Caco-2 (cell line): ENCODE measurements around the gene ARID3C. TPM values are rescaled to one million over a fixed set of nuclear protein-coding genes. Genes with fewer than 3 reads are reported as not detected.

ENCODE experiments used
- BruUV-seq: library from RNA; stranded (reverse); fragments of 400-500 nt; replicated peaks from 2 replicates; lab custom pipeline; 2021; lab: Mats Ljungman, UMichigan
- CTCF ChIA-PET: fragments of 300-600 bp; sonication (Branson Sonifier 250); formaldehyde crosslinking; loops from one replicate; lab custom pipeline; 2022; ENCODE audit warnings: antibody characterized with exemption; lab: Charles Lee
- POLR2A ChIA-PET: fragments of 300-600 bp; sonication (Branson Sonifier 250); formaldehyde crosslinking; loops from one replicate; lab custom pipeline; 2022; ENCODE audit warnings: antibody characterized with exemption; lab: Charles Lee
- DNase-seq, 2 experiments: peaks; one replicate each; pipeline versions ENCODE4 v3.0.0 to v3.0.0-alpha.2; 2020 to 2022
- H3K27me3 ChIP-seq: replicated peaks from 2 replicates; pipeline ENCODE4 v1.6.0; 2011; ENCODE audit warnings: low read length; ENCODE audit not compliant: control insufficient read depth, insufficient read depth
- H3K36me3 ChIP-seq: 2 replicates; pipeline ENCODE4 v1.5.1; 2011; ENCODE audit warnings: low read length; ENCODE audit not compliant: control insufficient read depth, insufficient read depth
- H3K4me1 ChIP-seq: fragments of 250-450 bp; sonication (Bioruptor Pico); 2 replicates; pipeline ENCODE4 v1.5.1; 2020; ENCODE audit warnings: mild to moderate bottlenecking
- H3K4me3 ChIP-seq: 2 replicates; pipeline ENCODE4 v1.5.1; 2011; ENCODE audit warnings: low read depth, mild to moderate bottlenecking, control low read depth, low read length
- H3K9me3 ChIP-seq: fragments of 250-450 bp; sonication (Bioruptor Pico); 2 replicates; pipeline ENCODE4 v1.5.1; 2020; ENCODE audit warnings: mild to moderate bottlenecking, moderate library complexity
- H3K27ac Mint-ChIP-seq: one replicate; pipeline ENCODE4 v1.8.0; 2022; ENCODE audit warnings: mixed read lengths; ENCODE audit not compliant: unreplicated experiment
- H3K27me3 Mint-ChIP-seq: one replicate; pipeline ENCODE4 v1.8.0; 2022; ENCODE audit warnings: mixed read lengths; ENCODE audit not compliant: insufficient read depth, unreplicated experiment
- H3K36me3 Mint-ChIP-seq: one replicate; pipeline ENCODE4 v1.8.0; 2022; ENCODE audit warnings: mild to moderate bottlenecking, mixed read lengths; ENCODE audit not compliant: insufficient read depth, unreplicated experiment
- H3K4me1 Mint-ChIP-seq: one replicate; pipeline ENCODE4 v1.8.0; 2022; ENCODE audit warnings: low read depth, mixed read lengths; ENCODE audit not compliant: unreplicated experiment
- H3K4me3 Mint-ChIP-seq: one replicate; pipeline ENCODE4 v1.8.0; 2022; ENCODE audit warnings: mild to moderate bottlenecking, moderate library complexity, mixed read lengths; ENCODE audit not compliant: unreplicated experiment
- H3K9me3 Mint-ChIP-seq: one replicate; pipeline ENCODE4 v1.8.0; 2022; ENCODE audit warnings: mixed read lengths; ENCODE audit not compliant: unreplicated experiment
- CTCF ChIP-seq, 2 experiments: fragments of 200-600 bp in 1 of 2; IDR thresholded peaks; 1 replicate in 1 of 2; 2 replicates in 1 of 2; pipeline versions ENCODE4 v1.5.1 to v1.8.0; 2011 to 2022; ENCODE audit warnings: antibody characterized with exemption in 1 of 2, control low read depth in 1 of 2, inconsistent platforms in 1 of 2, low read depth in 1 of 2, low read length in 1 of 2, mild to moderate bottlenecking in 1 of 2, moderate library complexity in 1 of 2; ENCODE audit not compliant: insufficient read depth in 1 of 2, severe bottlenecking in 1 of 2, unreplicated experiment in 1 of 2
- intact Hi-C: fragments of 100-400 bp; cut with micrococcal nuclease; formaldehyde crosslinking; loops from one replicate; pipeline ENCODE4 v1.10.0; 2022; ENCODE audit not compliant: unreplicated experiment
- total RNA-seq: library from RNA; stranded (reverse); gene quantifications from 2 replicates; pipeline ENCODE4 v1.2.3, GENCODE V29; 2022

The ARID3C gene
- total RNA-seq, 1 experiment from 2014 or later, result not detected

- Mint-ChIP-seq H3K4me3 (no peak overlapping the region), H3K9me3 (no peaks in the 10 kb centered on the region), H3K27ac (no peak overlapping the region), H3K27me3 (no peaks in the 10 kb centered on the region), H3K4me1 (no peaks in the 10 kb centered on the region), H3K36me3 (peaks cover 4% of the 10 kb centered on the region)
- no peaks in the 10 kb centered on the region for H3K27me3 ChIP-seq
- H3K9me3 ChIP-seq, result no peaks in the 10 kb centered on the region
- H3K36me3 ChIP-seq, result no peaks in the 10 kb centered on the region; the same call in 1 of the 2 replicates
- intact Hi-C loops, result no loop called here
- ChIA-PET POLR2A (no interaction called here), CTCF (interaction anchor here (1.0 to 1.9 kb wide), 3 partner anchors 15 to 203 kb away, joined by 4 to 5 read pairs (median 5); no protein-coding TSS in a partner anchor)
- H3K4me1 ChIP-seq, result peaks cover 12% of the 10 kb centered on the region
- DNase-seq, result peak in 1 of 2 experiments; percentile 24
- no peak for TF ChIP-seq CTCF (IDR thresholded peaks at IDR 0.05; ENCODE audit: insufficient read depth in 1 of 2, low read depth in 1 of 2, low read length in 1 of 2, severe bottlenecking in 1 of 2, unreplicated experiment in 1 of 2)
- no TSS peak for BruUV-seq
- H3K4me3 ChIP-seq, result no peak overlapping the region
Observed at GRCh38 chr9:34606905-34607304, 22.0 kb downstream of the ARID3C start.

GRCh38 chr9:34606190-34606589 lies 22.7 kb downstream of the ARID3C start:
- intact Hi-C loops, result no loop called here
- BruUV-seq, result no TSS peak
- no peak for TF ChIP-seq CTCF (IDR thresholded peaks at IDR 0.05; ENCODE audit: insufficient read depth in 1 of 2, low read depth in 1 of 2, low read length in 1 of 2, severe bottlenecking in 1 of 2, unreplicated experiment in 1 of 2)
- CTCF ChIA-PET, result interaction anchor here (1.9 kb wide), 1 partner anchor 202 kb away, joined by 5 read pairs; no protein-coding TSS in a partner anchor
- Histone ChIP-seq H3K27me3 (no peaks in the 10 kb centered on the region), H3K9me3 (no peaks in the 10 kb centered on the region), H3K4me1 (peaks cover 12% of the 10 kb centered on the region), H3K36me3 (no peaks in the 10 kb centered on the region; the same call in 1 of the 2 replicates), H3K4me3 (no peak overlapping the region)
- no peak for DNase-seq
- no peaks in the 10 kb centered on the region for H3K4me1 Mint-ChIP-seq
- peaks cover 3% of the 10 kb centered on the region for H3K27me3 Mint-ChIP-seq
- POLR2A ChIA-PET, result no interaction called here
- H3K27ac Mint-ChIP-seq, result no peak overlapping the region
- H3K36me3 Mint-ChIP-seq, result no peaks in the 10 kb centered on the region
- H3K9me3 Mint-ChIP-seq, result no peaks in the 10 kb centered on the region
- no peak overlapping the region for H3K4me3 Mint-ChIP-seq

GRCh38 chr9:34603610-34604231 lies 25.1 kb downstream of the ARID3C start:
- no TSS peak for BruUV-seq
- no peak overlapping the region for H3K4me3 Mint-ChIP-seq
- no peak overlapping the region for H3K4me3 ChIP-seq
- peak; percentile 81 to 86 for DNase-seq
- H3K27me3 ChIP-seq, result no peaks in the 10 kb centered on the region
- H3K9me3 Mint-ChIP-seq, result no peaks in the 10 kb centered on the region
- POLR2A ChIA-PET, result no interaction called here
- H3K9me3 ChIP-seq, result no peaks in the 10 kb centered on the region
- TF ChIP-seq CTCF (IDR thresholded peaks at IDR 0.05; ENCODE audit: insufficient read depth in 1 of 2, low read depth in 1 of 2, low read length in 1 of 2, severe bottlenecking in 1 of 2, unreplicated experiment in 1 of 2), result peak; percentile 79 to 95
- no peak overlapping the region for H3K27ac Mint-ChIP-seq
- H3K4me1 ChIP-seq, result peaks cover 12% of the 10 kb centered on the region
- intact Hi-C loops, result loop anchor here (1.0 to 2.0 kb wide), 6 partner anchors 55 to 351 kb away; no protein-coding TSS in a partner anchor
- no peaks in the 10 kb centered on the region for H3K36me3 ChIP-seq
- H3K27me3 Mint-ChIP-seq, result peaks cover 3% of the 10 kb centered on the region
- no peaks in the 10 kb centered on the region for H3K4me1 Mint-ChIP-seq
- CTCF ChIA-PET, result interaction anchor here (0.6 to 1.2 kb wide), 19 partner anchors 11 to 240 kb away, joined by 3 to 14 read pairs (median 3); partner anchors contain the start of genes ENHO, GALT, MYORG and SIGMAR1
- H3K36me3 Mint-ChIP-seq, result no peaks in the 10 kb centered on the region
